Vagina (tissue), 2 donors: Measurements from ENCODE around the gene TTC28.

ENCODE experiments used
- CTCF ChIP-seq, 3 experiments: fragments of 450-650 bp in 2 of 3; fragments of 200-600 bp in 1 of 3; sonication (generic) in 1 of 3; IDR thresholded peaks; one replicate each; pipeline ENCODE4 v1.5.1; 2017 to 2019; ENCODE audit warnings: antibody characterized with exemption in 3 of 3, mild to moderate bottlenecking in 2 of 3, moderate library complexity in 2 of 3
- POLR2A ChIP-seq, 2 donors: fragments of 450-650 bp; IDR thresholded peaks; one replicate each; pipeline ENCODE4 v1.6.1; 2017; ENCODE audit warnings: antibody characterized with exemption in 2 of 2, mild to moderate bottlenecking in 2 of 2, moderate library complexity in 2 of 2

- TF ChIP-seq POLR2A (IDR thresholded peaks at IDR 0.05) (no peak), CTCF (IDR thresholded peaks at IDR 0.05) (no peak)
These were observed 51.8 kb downstream of the TTC28 start for GRCh38 chr22:28627791-28628190.
